Adipocyte (in vitro differentiated cells): ENCODE measurements around the gene TPP1.

Experiments
- DNase-seq: peaks from one replicate; pipeline ENCODE4 v3.0.0-alpha.2; 2015; ENCODE audit warnings: low read depth
- H3K27me3 ChIP-seq: replicated peaks from 2 replicates; pipeline ENCODE4 v1.7.0; 2013; ENCODE audit warnings: mild to moderate bottlenecking, low read length, moderate library complexity; ENCODE audit not compliant: control insufficient read depth, insufficient read depth
- H3K36me3 ChIP-seq: 2 replicates; pipeline ENCODE4 v1.7.0; 2013; ENCODE audit warnings: low read length, mild to moderate bottlenecking, moderate library complexity; ENCODE audit not compliant: control insufficient read depth, insufficient read depth, severe bottlenecking
- H3K4me1 ChIP-seq: 2 replicates; pipeline ENCODE4 v1.7.0; 2013; ENCODE audit warnings: mild to moderate bottlenecking, low read length, moderate library complexity; ENCODE audit not compliant: control insufficient read depth, insufficient read depth
- H3K4me3 ChIP-seq: 2 replicates; pipeline ENCODE4 v1.7.0; 2013; ENCODE audit warnings: mild to moderate bottlenecking, low read length, moderate library complexity
- H3K9ac ChIP-seq: 2 replicates; pipeline ENCODE4 v1.7.0; 2013; ENCODE audit warnings: mild to moderate bottlenecking, low read length, moderate library complexity
- H3K9me3 ChIP-seq: 2 replicates; pipeline ENCODE4 v1.7.0; 2013; ENCODE audit warnings: mild to moderate bottlenecking, low read length, moderate library complexity; ENCODE audit not compliant: control insufficient read depth

TPP1 gene

DNA sequence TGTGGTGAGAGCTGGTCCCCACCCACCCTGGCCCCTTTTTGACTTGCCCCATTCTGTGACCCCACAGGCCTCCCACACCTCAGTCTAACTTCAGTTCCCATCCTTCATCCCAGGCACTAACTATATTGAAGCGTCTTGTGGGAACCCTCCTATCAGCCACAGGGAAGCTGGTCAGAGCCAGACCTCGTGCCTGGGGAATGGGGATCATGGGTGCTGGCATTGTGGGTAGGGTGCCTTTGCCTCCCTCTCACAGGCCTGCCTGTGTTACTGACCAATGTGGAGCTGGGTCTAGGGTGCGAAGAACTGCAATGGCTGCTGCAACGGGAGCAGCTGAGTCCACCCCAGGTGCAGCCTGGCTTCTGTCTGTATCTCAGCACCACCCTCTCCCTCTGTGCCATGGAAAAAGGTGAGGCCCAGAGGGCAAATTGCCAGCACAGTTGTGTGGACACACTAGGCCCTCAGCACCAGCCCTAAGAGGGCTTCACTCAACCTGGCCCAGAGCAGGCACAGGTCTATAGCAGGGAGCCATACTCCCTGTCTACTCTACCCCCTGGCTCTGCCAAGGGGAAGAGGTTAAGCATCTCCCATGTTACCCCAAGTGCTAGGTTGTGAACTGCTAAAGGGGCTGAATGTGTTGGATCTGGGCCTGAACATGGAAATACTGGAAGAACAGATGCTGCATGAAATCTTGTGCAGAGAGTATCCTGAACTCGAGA is 53.1 kb downstream of the TPP1 start:
- Histone ChIP-seq H3K9ac (no peak overlapping the region), H3K4me3 (no peak overlapping the region), H3K4me1 (peaks cover 10% of the 10 kb centered on the region), H3K36me3 (peaks cover 6% of the 10 kb centered on the region), H3K27me3 (no peaks in the 10 kb centered on the region), H3K9me3 (no peaks in the 10 kb centered on the region)
- DNase-seq = no peak

GRCh38 chr11:6565325-6565724 is 53.9 kb downstream of the TPP1 start:
- H3K27me3 ChIP-seq = no peaks in the 10 kb centered on the region
- no peaks in the 10 kb centered on the region for H3K9me3 ChIP-seq
- H3K4me1 ChIP-seq = peaks cover 10% of the 10 kb centered on the region
- H3K9ac ChIP-seq = no peak overlapping the region
- no peak overlapping the region for H3K4me3 ChIP-seq
- peaks cover 6% of the 10 kb centered on the region for H3K36me3 ChIP-seq
- no peak for DNase-seq

GRCh38 chr11:6563667-6564066 is 55.6 kb downstream of the TPP1 start:
- no peaks in the 10 kb centered on the region for H3K9me3 ChIP-seq
- DNase-seq = no peak

GRCh38 chr11:6563121-6563619 is 56.1 kb downstream of the TPP1 start:
- no peak for DNase-seq
- Histone ChIP-seq H3K9me3 (no peaks in the 10 kb centered on the region), H3K36me3 (peaks cover 7% of the 10 kb centered on the region), H3K27me3 (no peaks in the 10 kb centered on the region), H3K4me1 (peaks cover 3% of the 10 kb centered on the region), H3K9ac (no peak overlapping the region), H3K4me3 (no peak overlapping the region)

More at GRCh38 chr11:6563667-6564066, 55.6 kb downstream of the TPP1 start:
- Histone ChIP-seq H3K4me3 (no peak overlapping the region), H3K27me3 (no peaks in the 10 kb centered on the region), H3K36me3 (peaks cover 6% of the 10 kb centered on the region), H3K9ac (no peak overlapping the region), H3K4me1 (peaks cover 8% of the 10 kb centered on the region)
